CD4-positive, alpha-beta T cell (primary cell): ENCODE measurements around the gene HPD. TPM values are rescaled to one million over a fixed set of nuclear protein-coding genes. Genes with fewer than 3 reads are reported as not detected.
A peak's percentile ranks its signal among the peaks of the same experiment; 100 is the strongest.

Experiments used
- ATAC-seq: fragments of 200-7000 bp; cut with Tn5 transposase; one replicate; pipeline ENCODE4 v1.10.0; 2022; ENCODE audit warnings: mild to moderate bottlenecking; ENCODE audit not compliant: poor library complexity
- CTCF ChIA-PET: fragments of 350-600 bp; sonication (Branson Sonifier 250); formaldehyde crosslinking; loops from one replicate; lab custom pipeline; 2021; ENCODE audit warnings: antibody characterized with exemption, inconsistent platforms; lab: Charles Lee
- POLR2A ChIA-PET: fragments of 350-600 bp; sonication (Branson Sonifier 250); formaldehyde crosslinking; loops from one replicate; lab custom pipeline; 2021; ENCODE audit warnings: antibody characterized with exemption, inconsistent platforms; lab: Charles Lee
- DNase-seq, 14 experiments: peaks; one replicate each; pipeline ENCODE4 v3.0.0-alpha.2; 2013 to 2020; ENCODE audit warnings: mixed read lengths in 2 of 14
- H3K27ac ChIP-seq, 2 donors: one replicate each; pipeline versions ENCODE4 v1.5.1 to v1.7.0; 2013; ENCODE audit warnings: low read length in 2 of 2, low read depth in 1 of 2, mild to moderate bottlenecking in 1 of 2
- H3K27me3 ChIP-seq, 2 experiments: 1 replicate in 1 of 2; 2 replicates in 1 of 2; pipeline versions ENCODE4 v1.6.1 to v1.7.0; 2013; ENCODE audit warnings: low read length in 2 of 2, control low read depth in 1 of 2, mild to moderate bottlenecking in 1 of 2, moderate library complexity in 1 of 2; ENCODE audit not compliant: insufficient read depth in 2 of 2, control insufficient read depth in 1 of 2
- H3K36me3 ChIP-seq: one replicate; pipeline ENCODE4 v1.6.1; 2013; ENCODE audit warnings: low read length, control low read depth; ENCODE audit not compliant: insufficient read depth
- H3K4me1 ChIP-seq: one replicate; pipeline ENCODE4 v1.6.1; 2013; ENCODE audit warnings: low read length, control low read depth; ENCODE audit not compliant: insufficient read depth
- H3K4me3 ChIP-seq: one replicate; pipeline ENCODE4 v1.5.1; 2013; ENCODE audit warnings: mild to moderate bottlenecking, low read length, moderate library complexity
- H3K9me3 ChIP-seq, 2 experiments: 1 replicate in 1 of 2; 2 replicates in 1 of 2; pipeline versions ENCODE4 v1.6.1 to v1.7.0; 2013; ENCODE audit warnings: low read length in 2 of 2, mild to moderate bottlenecking in 2 of 2, control low read depth in 1 of 2, moderate library complexity in 1 of 2; ENCODE audit not compliant: control insufficient read depth in 1 of 2, insufficient read depth in 1 of 2
- H3K27ac Mint-ChIP-seq: one replicate; pipeline ENCODE4 v1.8.0; 2020; ENCODE audit warnings: mixed read lengths
- H3K27me3 Mint-ChIP-seq: one replicate; pipeline ENCODE4 v1.8.0; 2021; ENCODE audit warnings: mixed read lengths
- H3K36me3 Mint-ChIP-seq: one replicate; pipeline ENCODE4 v1.8.0; 2021; ENCODE audit warnings: low read depth, mixed read lengths
- H3K4me1 Mint-ChIP-seq: one replicate; pipeline ENCODE4 v1.8.0; 2021; ENCODE audit warnings: low read depth, mixed read lengths
- H3K4me3 Mint-ChIP-seq: one replicate; pipeline ENCODE4 v1.8.0; 2020; ENCODE audit warnings: mild to moderate bottlenecking, mixed read lengths
- H3K9me3 Mint-ChIP-seq: one replicate; pipeline ENCODE4 v1.8.0; 2020; ENCODE audit warnings: mixed read lengths
- intact Hi-C, 2 experiments: fragments of 100-400 bp; cut with DNase I in 1 of 2; cut with micrococcal nuclease in 1 of 2; formaldehyde crosslinking; loops; one replicate each; pipeline versions ENCODE4 v1.15.1 to v1.9.0; 2023 to 2025; cut with DNase I, micrococcal nuclease
- total RNA-seq, 174 experiments: library from RNA in 2 of 174; stranded (reverse) in 2 of 174; gene quantifications; one replicate each; pipeline ENCODE4 v1.2.3 and lab custom pipeline; 2021 to 2026
- TF ChIP-seq, protein P1 (sequence below): fragments of 200-600 bp; IDR thresholded peaks from one replicate; pipeline ENCODE4 v1.8.0; 2022; ENCODE audit warnings: antibody characterized with exemption, mild to moderate bottlenecking

HPD gene
- total RNA-seq, 2 experiments from 2014 or later: not detected

DNA sequence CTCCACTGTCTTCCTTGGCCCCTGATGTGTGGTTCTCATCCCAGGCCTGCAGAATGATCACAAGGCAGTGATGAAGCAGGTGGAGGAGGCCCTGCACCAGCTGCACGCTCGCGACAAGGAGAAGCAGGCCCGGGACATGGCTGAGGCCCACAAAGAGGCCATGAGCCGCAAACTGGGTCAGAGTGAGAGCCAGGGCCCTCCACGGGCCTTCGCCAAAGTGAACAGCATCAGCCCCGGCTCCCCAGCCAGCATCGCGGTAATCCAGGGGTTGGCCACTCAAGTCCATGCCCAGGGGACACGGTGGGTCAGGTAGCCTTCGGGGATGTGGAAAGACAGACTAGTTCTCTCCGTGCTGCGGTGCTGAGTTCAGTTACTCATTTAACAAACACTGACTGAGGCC, 40.9 kb upstream of the HPD start:
- POLR2A ChIA-PET: no interaction called here

DNA sequence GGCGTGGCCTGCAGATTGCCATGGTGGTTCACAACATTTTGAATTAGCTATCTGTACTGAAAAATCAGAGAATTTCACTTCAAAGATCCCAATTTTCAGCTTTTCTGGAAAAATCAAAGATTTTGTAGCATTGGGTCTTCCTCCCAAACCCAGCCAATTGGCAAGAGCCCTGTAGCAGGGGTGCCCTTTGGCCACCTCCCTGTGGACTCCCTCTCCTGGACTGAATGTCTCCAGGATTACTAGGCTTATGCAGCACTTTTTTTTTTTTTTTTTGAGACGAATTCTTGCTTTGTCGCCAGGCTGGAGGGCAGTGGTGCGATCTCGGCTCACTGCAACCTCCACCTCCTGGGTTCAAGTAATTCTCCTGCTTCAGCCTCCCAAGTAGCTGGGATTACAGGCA, 39.6 kb upstream of the HPD start:
- Histone ChIP-seq H3K9me3 (no peaks in the 10 kb centered on the region), H3K4me3 (no peak overlapping the region), H3K27ac (no peak overlapping the region), H3K27me3 (no peaks in the 10 kb centered on the region), H3K4me1 (peaks cover 10% of the 10 kb centered on the region), H3K36me3 (peaks cover 74% of the 10 kb centered on the region)
- no peak for DNase-seq
- no peak for ATAC-seq
- TF ChIP-seq, protein P1, sequence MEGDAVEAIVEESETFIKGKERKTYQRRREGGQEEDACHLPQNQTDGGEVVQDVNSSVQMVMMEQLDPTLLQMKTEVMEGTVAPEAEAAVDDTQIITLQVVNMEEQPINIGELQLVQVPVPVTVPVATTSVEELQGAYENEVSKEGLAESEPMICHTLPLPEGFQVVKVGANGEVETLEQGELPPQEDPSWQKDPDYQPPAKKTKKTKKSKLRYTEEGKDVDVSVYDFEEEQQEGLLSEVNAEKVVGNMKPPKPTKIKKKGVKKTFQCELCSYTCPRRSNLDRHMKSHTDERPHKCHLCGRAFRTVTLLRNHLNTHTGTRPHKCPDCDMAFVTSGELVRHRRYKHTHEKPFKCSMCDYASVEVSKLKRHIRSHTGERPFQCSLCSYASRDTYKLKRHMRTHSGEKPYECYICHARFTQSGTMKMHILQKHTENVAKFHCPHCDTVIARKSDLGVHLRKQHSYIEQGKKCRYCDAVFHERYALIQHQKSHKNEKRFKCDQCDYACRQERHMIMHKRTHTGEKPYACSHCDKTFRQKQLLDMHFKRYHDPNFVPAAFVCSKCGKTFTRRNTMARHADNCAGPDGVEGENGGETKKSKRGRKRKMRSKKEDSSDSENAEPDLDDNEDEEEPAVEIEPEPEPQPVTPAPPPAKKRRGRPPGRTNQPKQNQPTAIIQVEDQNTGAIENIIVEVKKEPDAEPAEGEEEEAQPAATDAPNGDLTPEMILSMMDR: no peak
- ChIA-PET POLR2A (interaction anchor here (0.6 kb wide), 1 partner anchor 10 kb away, joined by 3 read pairs; the partner anchor contains the start of gene PSMD9), CTCF (no interaction called here)
- H3K4me3 Mint-ChIP-seq: no peak overlapping the region
- peaks cover 91% of the 10 kb centered on the region for H3K36me3 Mint-ChIP-seq
- H3K27me3 Mint-ChIP-seq: no peaks in the 10 kb centered on the region
- H3K27ac Mint-ChIP-seq: no peak overlapping the region
- H3K9me3 Mint-ChIP-seq: no peaks in the 10 kb centered on the region
- H3K4me1 Mint-ChIP-seq: peaks cover 18% of the 10 kb centered on the region
- intact Hi-C loops: no loop called here

More for the DNA sequence above, 40.9 kb upstream of the HPD start:
- no peaks in the 10 kb centered on the region for H3K9me3 ChIP-seq
- CTCF ChIA-PET: no interaction called here
- no peak overlapping the region for H3K4me3 ChIP-seq
- TF ChIP-seq, protein P1: no peak
- H3K9me3 Mint-ChIP-seq: no peaks in the 10 kb centered on the region
- peaks cover 83% of the 10 kb centered on the region for H3K36me3 Mint-ChIP-seq
- no peak overlapping the region for H3K27ac ChIP-seq
- no peak overlapping the region for H3K27ac Mint-ChIP-seq
- intact Hi-C loops: no loop called here
- no peaks in the 10 kb centered on the region for H3K27me3 ChIP-seq
- no peak for DNase-seq
- H3K4me1 ChIP-seq: no peaks in the 10 kb centered on the region
- no peak overlapping the region for H3K4me3 Mint-ChIP-seq
- H3K4me1 Mint-ChIP-seq: peaks cover 5% of the 10 kb centered on the region
- ATAC-seq: no peak
- H3K36me3 ChIP-seq: peaks cover 80% of the 10 kb centered on the region
- no peaks in the 10 kb centered on the region for H3K27me3 Mint-ChIP-seq

DNA sequence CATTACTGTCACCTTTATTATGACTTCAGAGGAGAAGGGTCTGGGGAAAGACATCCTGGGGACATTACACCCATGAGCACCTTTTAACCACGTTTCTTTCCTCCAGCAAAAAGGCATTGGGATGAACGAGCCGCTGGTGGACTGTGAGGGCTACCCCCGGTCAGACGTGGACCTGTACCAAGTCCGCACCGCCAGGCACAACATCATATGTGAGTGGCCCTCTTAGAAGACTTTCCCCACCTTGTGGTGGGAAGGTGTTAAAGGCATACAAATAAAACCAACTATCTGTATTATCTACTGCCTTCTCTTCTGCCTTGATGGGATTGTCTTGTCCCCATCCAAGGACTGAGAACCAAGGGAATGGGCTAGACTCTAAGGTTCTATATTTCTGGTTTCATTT, 36.0 kb upstream of the HPD start:
- H3K27ac ChIP-seq: no peak overlapping the region
- Mint-ChIP-seq H3K36me3 (peaks cover 69% of the 10 kb centered on the region), H3K4me1 (peaks cover 30% of the 10 kb centered on the region), H3K4me3 (no peak overlapping the region), H3K9me3 (no peaks in the 10 kb centered on the region), H3K27me3 (no peaks in the 10 kb centered on the region), H3K27ac (peak overlapping the region; percentile 47)
- ChIA-PET POLR2A (no interaction called here), CTCF (interaction anchor here (1.5 kb wide), 1 partner anchor 24 kb away, joined by 5 read pairs; the partner anchor contains the start of gene CFAP251)
- TF ChIP-seq, protein P1: peak; percentile 21
- no peaks in the 10 kb centered on the region for H3K27me3 ChIP-seq
- intact Hi-C loops: no loop called here
- no peak overlapping the region for H3K4me3 ChIP-seq
- H3K36me3 ChIP-seq: peaks cover 47% of the 10 kb centered on the region
- peak; percentile 41 for ATAC-seq
- no peaks in the 10 kb centered on the region for H3K9me3 ChIP-seq
- peak in 2 of 14 experiments; percentile 20 to 41 for DNase-seq
- H3K4me1 ChIP-seq: peaks cover 27% of the 10 kb centered on the region
